HG02610 (cell line): Measurements from ENCODE around the gene OR4K1.
"Not testable (repeated sequence)": the region's sequence is repeated elsewhere in the genome, so short reads cannot be mapped to it uniquely, and the experiment has no call there.

Experiments
- ATAC-seq: cut with Tn5 transposase; IDR thresholded peaks from one replicate; pipeline ENCODE4 v1.9.1; 2021; ENCODE audit warnings: mild to moderate bottlenecking, moderate library complexity; ENCODE audit not compliant: unreplicated experiment

The OR4K1 gene, protein sequence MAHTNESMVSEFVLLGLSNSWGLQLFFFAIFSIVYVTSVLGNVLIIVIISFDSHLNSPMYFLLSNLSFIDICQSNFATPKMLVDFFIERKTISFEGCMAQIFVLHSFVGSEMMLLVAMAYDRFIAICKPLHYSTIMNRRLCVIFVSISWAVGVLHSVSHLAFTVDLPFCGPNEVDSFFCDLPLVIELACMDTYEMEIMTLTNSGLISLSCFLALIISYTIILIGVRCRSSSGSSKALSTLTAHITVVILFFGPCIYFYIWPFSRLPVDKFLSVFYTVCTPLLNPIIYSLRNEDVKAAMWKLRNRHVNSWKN

DNA sequence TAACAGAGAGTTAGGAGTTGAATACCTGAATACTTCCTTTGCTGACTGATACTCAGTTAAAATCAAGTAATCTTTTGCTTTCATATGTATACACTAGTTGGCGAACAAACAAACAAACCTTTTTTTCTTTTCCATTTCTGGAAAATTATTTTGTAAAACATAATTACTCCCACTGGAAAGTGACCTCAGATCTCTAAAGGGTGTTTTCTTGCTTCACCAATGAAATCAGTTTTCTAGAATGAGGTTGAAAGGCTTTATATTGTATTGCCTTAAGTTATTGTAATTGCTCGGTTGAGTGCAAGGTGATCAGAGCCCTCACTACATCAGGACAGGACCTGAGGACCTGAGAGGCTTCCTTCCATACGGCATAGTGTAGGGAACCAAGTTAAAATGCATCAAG lies at the start of gene OR4K1:
Gene OR4K1, plus strand, starts transcription at position 301 of the 400 bp plus-strand sequence. CDS start 4,750 bp downstream, outside the sequence.
- ATAC-seq, result no peak

GRCh38 chr14:19895282-19895681 lies 35.4 kb upstream of the OR4K1 start:
- ATAC-seq, result no peak

- ATAC-seq, result no peak
Measured at GRCh38 chr14:19900999-19901398, 29.7 kb upstream of the OR4K1 start.

GRCh38 chr14:19902409-19902808 lies 28.3 kb upstream of the OR4K1 start:
- ATAC-seq, result no peak

DNA sequence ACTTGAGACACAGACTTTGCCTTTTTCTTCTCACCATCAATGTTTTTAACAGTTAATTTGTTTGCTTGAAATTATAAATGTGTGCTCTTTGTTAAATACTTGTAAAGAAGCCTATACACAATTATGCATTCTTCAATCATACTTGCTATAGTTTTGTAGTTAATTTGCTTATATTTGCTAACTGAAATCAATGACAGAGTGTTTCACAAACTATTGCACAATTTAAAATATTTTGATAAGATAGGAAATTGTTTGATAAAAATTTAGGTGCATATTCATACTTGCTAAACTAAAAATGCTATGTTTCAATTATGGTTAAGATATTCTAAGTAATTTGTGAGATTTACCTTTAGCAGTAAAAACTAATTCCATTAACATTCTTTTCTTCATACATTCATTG lies 24.1 kb upstream of the OR4K1 start:
- ATAC-seq, result no peak

- no peak for ATAC-seq
Measured at GRCh38 chr14:19911114-19911513, 19.6 kb upstream of the OR4K1 start.

DNA sequence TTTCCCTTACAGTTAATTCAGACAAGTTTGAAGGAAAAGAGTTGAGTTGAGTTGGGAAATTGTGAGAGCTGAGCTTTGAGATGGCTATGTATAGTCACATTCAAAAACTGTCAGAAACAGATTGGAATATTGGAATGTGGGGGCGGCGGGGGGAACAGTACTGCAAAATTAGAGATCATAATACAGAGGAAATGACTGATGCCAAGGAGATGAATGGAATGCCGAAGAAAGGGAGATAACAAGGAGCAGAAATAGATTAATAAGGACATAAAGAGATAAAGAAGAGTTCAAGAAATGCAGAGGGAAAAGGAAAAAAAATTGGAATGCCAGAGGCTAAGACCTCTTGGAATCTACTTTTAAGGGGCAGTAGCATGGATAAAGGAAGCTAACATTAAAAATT lies 13.5 kb upstream of the OR4K1 start:
- no peak for ATAC-seq

DNA sequence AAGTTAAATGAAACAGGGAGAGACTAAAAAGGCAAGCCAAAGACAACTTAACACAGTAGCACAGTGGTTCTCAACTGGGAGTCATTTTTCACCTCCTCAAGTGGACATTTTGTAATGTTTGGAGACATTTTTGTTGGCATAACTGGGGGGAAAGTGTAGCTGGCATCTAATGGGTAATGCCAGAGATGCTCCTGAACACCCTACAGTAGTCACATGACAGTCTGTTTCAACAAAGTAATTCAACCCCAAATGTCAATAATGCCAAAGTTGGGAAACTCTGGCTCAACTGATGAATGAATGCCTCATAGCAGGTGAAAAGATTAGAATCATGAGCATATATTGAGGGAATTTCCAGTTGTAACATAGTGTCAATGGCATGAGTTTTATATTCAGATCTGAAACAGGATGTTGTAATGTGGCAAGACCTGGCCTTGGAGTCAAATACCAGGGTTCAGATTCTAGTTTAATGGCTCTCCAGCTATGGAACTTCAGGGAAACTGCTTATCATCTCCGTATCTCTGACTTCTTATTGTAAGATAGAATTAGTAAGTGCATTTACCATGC lies 12.7 kb upstream of the OR4K1 start:
- ATAC-seq, result no peak

DNA sequence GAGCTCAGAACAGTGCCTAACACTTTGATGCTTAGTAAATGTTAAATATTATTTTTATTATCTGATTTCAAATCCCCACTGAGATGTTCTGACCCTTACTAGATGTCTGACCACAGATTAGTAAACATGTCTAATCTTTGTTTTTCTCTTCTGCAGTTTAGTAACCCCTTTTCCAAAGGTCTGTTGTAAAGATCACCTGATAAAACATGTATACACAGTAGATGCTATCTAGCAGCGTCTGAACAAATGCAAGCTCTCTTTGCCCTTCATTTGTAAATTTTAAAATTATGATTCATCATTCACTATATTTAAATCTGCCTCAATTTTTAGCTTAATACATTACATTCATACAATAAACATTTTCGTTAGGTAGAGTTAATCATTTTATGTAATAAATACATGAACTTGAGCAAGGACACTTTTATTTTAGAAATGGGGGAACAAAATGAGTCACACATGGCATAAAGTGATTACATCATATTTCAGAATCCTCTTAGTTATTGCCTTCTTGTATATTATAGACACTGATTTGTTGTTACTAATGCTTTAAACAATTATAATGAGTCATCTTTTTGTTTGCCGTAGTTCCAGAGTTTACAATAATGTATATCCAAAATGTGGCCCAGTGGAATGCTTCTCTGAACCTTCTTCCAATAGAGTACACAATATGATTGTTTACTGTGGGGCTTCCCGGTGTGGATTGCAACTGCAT lies 12.0 kb upstream of the OR4K1 start:
- ATAC-seq, result no peak

GRCh38 chr14:19920021-19920657 lies 10.6 kb upstream of the OR4K1 start, which contains the start of gene OR4K5:
TSS of gene OR4K5 (plus strand) at chr14:19920607. CDS start at chr14:19920607, 0 bp downstream.
- ATAC-seq, result no peak

GRCh38 chr14:19941668-19942067 lies 11.0 kb downstream of the OR4K1 start:
- no peak for ATAC-seq

DNA sequence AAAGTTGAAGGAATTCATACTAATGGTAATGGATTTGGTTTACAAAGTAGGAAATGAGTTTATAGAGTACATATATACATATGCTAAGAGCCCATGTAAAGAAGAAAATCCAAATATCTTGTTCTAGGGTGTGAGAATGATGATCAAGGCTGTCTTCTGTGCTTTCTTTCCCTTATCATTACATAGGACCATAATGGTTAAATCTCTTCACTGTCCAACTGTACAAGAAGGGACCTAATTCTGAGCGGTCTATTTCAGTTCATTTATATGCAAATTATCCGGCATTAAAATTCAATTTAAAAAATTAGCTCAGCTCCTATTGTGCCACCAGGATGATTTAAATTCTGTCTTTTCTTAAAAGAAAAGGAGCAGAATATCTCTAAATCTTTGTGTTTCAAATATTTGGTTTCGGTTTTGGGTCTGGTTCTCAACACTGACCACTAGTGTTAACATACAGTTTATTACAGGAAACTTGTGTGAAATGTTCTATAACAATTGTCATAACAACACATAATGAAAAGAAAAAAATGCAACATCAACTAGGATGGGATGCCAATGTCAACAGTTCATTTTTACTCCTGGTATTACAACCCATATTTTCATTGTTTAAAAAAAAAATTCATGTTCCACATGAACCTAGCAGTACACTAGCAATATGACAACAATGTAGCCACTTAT lies 16.8 kb downstream of the OR4K1 start:
- ATAC-seq, result no peak

- no peak for ATAC-seq
Measured at GRCh38 chr14:19949218-19949617, 18.5 kb downstream of the OR4K1 start.

DNA sequence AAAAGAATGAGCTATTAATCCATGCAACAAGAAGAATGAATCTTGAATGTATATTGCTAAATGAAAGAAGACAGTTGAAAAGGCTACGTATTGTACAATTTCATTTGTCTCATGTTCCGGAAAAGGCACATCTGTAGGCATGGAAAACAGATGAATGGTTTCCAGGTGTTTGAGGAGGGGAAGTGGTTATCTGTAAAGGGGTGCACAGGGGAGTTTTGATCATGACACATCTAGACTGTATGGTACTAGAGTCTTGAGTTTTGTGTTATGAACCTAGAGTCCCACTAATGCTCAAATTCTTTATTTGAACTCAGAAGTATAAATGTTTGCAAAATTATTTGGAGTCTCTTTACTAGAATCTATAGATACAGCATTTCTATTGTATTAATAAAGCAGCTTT lies 39.0 kb downstream of the OR4K1 start:
- ATAC-seq, result not testable (repeated sequence)

DNA sequence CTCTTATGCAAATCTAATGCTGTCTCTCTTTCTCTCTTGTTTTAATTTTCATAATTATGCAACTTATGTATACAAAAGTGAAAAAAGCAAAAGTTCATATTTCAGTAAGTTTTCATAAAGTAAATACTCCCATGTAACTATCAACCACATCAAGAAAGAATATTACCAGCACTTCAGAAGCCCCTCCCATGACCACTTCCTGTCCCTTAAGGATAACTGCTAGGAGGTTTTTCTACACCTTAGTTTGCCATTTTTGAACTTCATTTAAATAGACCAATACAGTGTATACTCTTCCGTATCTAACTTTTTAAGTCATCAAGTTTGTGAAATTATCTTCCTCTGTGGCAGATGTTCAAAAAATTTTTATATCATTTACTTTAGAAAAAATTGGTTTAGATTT lies 44.1 kb downstream of the OR4K1 start:
- ATAC-seq, result no peak

DNA sequence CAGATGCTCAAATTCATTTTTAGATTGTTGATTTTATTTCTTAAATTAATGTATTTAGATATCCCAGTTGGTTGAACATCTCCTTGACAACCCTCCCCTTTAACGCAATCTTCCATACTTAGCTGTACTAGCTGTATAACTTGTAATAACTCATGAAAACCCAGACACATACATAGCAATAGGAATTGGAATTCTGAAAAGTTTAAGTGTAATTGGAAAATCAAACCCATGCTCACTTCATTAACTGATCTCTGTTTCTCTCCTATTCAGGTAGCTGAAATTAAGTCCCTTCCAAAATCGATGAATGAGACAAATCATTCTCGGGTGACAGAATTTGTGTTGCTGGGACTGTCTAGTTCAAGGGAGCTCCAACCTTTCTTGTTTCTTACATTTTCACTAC lies 44.6 kb downstream of the OR4K1 start, which contains the start of gene OR4K15:
Gene OR4K15, plus strand, starts transcription at position 301 of the 400 bp plus-strand sequence. Its CDS starts 0 bp downstream, at position 301.
- ATAC-seq, result no peak
